ENCODE measurements around the gene FAM53A.

DNA sequence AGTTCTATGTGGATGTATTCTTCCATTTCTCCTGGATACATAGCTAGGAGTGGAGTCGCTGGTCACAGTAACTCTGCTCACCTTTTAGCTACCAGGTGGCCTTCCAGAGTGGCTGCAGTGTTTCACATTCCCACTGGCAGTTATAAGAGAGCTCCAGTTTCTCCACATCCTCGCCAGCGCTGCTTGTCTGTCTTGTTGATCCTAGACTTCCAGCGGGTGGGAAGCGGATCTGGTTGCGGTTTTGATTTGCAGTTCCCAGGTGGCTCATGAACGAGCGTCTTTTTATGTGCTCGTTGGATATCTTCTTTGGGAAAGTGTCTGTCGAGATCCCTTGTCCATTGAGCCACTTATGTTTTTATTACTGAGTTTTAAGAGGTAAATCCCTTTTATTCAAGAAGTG, 48.8 kb upstream of the FAM53A start:
- TF ChIP-seq, protein P1, sequence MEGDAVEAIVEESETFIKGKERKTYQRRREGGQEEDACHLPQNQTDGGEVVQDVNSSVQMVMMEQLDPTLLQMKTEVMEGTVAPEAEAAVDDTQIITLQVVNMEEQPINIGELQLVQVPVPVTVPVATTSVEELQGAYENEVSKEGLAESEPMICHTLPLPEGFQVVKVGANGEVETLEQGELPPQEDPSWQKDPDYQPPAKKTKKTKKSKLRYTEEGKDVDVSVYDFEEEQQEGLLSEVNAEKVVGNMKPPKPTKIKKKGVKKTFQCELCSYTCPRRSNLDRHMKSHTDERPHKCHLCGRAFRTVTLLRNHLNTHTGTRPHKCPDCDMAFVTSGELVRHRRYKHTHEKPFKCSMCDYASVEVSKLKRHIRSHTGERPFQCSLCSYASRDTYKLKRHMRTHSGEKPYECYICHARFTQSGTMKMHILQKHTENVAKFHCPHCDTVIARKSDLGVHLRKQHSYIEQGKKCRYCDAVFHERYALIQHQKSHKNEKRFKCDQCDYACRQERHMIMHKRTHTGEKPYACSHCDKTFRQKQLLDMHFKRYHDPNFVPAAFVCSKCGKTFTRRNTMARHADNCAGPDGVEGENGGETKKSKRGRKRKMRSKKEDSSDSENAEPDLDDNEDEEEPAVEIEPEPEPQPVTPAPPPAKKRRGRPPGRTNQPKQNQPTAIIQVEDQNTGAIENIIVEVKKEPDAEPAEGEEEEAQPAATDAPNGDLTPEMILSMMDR (IDR thresholded peaks at IDR 0.05) = no peak
- TF ChIP-seq POLR2A (IDR thresholded peaks at IDR 0.05) = no peak
